Kidney tubule cell (primary cell): ENCODE data around the gene ASB3.
"Not testable (repeated sequence)": the region's sequence is repeated elsewhere in the genome, so short reads cannot be mapped to it uniquely, and the experiment has no call there.

ENCODE experiments used
- DNase-seq: peaks from one replicate; pipeline ENCODE4 v3.0.0-alpha.2; 2018; ENCODE audit warnings: low spot score

The ASB3 gene

DNA sequence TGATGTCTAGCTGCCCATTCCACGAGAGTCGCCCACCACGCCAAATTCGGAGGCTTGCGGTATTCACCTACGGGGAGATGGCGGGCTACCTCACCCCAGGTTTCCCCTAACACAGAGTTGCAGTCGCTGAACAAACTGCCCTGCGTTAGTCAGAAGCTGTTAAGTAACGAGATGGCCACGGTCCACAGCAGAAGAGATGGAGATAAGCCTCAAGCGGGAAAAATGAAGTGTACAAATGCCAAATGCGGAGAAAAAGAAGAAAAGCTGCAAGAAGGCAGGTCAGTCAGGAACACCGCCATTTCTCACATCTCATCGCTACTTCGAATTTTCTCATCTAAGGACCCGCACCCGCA is 425 bp downstream of the ASB3 start:
- peak; percentile 54 for DNase-seq

DNA sequence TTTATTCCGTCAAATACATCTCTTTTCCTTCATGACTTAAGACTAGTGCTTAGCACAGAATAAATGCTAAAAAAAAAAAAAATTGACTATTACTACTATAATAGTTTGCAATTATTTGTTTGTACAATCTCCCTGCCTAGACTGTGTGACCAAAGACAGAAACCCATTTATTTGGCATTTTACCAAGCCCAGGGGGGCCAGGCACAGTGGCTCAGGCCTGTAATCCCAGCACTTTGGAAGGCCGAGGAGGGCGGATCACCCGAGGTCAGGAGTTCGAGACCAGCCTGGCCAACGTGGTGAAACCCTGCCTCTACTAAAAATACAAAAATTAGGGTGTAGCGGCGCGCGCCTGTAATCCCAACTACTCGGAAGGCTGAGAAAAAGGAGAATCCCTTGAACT is 1.4 kb downstream of the ASB3 start:
- peak; percentile 20 for DNase-seq

DNA sequence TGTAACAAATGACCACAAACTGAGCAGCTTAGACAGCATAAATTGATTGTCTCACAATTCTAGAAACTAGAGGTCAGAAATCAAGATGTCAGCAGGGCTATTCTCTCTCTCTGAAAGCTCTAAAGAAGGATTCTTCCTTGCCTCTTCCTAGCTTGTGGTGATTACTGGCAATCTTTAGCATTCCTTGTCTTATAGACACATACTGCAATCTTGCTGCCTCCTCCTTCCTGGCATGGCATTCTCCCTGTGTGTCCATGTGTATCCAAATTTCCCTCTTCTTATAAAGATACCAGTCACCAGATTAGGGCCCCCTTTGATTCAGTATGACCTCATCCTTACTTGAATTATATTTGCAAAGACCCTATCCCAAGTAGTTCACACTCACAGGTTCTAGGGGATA is 2.3 kb downstream of the ASB3 start:
- DNase-seq = peak; percentile 54

DNA sequence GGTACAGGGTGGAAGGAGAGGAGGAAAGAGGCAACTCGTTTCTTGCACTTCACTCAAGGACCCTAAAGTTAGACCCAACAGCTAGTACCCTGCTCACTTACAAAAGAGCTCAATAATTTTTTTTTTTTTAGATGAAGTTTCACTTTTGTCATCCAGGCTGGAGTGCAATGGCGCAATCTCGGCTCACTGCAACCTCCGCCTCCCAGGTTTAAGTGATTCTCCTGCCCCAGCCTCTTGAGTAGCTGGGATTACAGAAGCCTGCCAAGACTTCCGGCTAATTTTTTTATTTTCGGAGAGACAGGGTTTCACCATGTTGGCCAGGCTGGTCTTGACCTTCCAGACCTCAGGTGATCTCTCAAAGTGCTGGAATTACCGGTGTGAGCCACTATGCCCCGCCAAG is 4.1 kb downstream of the ASB3 start:
- DNase-seq = no peak

DNA sequence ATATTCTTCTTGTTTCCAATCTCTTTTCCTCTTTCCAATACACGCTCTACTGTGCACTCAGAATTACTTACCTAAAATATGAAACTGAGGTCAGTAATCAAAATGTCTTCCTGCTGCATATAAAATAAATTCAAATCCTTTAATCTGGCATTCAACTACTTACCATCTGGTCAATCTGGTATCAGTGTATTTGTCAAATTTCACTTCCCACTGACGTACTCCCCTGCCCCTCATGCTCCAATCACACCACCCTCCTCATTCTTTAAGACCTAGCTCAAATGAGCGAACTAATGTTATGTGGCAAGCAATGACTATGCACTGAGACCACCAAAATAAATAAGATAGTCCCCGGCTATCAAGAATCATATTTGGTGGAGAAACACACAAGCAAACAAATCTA is 6.7 kb downstream of the ASB3 start:
- no peak for DNase-seq

DNA sequence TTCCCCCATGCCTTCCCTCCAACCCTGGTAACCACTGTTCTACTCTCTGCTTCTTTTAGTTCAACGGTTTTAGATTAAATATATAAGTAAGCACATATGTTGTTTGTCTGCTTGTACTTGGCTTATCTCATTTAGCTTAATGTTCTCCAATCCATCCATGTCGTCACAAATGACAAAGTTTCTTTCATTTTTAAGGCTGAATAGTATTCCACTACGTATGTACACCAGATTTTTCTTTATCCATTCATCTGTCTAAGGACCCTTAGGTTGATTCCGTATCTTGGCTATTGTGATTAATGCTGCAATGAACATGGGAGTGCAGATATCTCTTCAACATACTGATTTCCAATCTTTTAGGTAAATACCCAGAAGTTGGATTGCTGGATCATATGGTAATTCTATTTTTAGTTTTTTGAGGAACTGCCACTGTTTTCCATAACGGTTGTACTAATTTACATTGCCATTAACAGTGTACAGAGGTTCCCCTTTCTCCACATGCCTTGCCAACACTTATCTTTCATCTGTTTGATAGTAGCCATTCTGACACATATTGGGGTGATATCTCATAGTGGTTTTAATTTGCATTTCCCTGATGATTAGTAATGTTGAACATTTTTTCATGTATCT is 8.1 kb downstream of the ASB3 start:
- no peak for DNase-seq

DNA sequence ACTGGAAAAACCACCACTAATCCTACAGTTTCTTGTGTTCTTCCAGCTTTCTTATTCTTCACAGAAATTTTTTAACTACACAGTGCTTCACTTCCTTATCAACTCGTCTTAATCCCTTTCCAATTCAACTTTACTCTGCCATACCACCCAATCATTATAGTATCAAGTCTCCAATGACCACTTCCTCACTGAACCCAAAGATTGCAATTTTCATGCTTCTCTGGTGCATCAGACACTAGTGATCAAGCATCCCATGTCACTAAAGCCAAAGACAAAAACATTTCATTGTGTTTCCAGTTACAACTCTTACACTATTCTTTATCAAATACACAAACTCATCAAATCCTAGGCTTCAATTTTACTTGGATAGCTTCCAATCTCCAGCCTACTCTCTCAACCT is 9.6 kb downstream of the ASB3 start:
- no peak for DNase-seq

DNA sequence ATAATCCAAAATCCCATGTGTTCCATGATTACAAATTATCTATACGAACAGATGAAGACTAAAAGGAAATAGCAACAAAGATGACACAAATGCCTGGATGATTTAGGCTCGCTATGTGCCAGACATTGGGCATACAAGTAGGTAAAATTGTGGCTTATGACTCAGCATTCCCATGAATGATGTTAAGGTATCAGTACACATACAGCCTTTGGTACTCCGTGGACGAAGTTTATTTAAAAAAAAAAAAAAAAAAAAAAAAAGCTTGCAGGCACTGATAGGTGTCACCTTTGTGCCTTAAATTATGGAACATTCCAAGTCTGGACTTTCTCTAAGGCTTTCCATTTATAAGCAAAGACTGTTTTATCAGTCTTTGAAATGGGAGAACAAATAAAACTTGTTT is 16.5 kb downstream of the ASB3 start:
- peak; percentile 17 for DNase-seq

DNA sequence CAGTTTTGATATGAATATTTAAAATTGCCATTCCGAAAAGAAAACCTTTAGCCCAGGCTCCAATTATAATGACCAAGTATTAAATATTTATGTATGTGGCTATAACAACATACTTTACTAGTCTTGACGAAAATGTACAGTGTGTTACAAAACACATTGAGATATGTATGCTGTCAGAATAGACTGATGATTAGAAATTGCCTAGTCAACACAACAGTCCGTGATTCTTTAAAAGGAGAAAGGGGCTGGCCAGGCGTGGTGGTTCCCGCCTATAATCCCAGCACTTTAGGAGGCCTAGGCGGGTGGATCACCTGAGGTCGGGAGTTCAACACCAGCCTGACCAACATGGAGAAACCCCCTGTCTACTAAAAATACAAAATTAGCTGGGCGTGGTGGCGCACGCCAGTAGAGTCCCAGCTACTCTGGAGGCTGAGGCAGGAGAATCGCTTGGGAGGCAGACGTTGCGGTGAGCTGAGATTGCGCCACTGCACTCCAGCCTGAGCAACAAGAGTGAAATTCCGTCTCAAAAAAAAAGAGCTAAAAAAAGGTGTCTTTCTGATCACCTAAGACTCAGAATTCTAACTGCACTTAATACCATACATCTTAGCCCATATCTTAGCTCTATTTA is 17.3 kb downstream of the ASB3 start:
- no peak for DNase-seq

DNA sequence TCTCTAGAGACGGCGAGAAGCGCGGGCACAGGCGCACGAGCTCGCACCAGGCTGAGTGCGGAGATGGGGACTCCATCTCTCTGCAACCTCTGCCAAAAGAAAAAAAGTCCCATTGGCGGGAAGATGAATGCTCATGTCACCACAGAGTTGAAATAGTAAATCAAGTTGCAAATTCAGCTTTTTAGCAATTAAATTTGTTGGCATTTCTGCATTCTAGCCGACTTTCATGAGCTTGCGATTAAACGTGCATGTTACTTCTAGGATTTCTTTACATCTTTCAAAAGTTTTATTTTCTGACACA is 18.6 kb downstream of the ASB3 start:
- no peak for DNase-seq

DNA sequence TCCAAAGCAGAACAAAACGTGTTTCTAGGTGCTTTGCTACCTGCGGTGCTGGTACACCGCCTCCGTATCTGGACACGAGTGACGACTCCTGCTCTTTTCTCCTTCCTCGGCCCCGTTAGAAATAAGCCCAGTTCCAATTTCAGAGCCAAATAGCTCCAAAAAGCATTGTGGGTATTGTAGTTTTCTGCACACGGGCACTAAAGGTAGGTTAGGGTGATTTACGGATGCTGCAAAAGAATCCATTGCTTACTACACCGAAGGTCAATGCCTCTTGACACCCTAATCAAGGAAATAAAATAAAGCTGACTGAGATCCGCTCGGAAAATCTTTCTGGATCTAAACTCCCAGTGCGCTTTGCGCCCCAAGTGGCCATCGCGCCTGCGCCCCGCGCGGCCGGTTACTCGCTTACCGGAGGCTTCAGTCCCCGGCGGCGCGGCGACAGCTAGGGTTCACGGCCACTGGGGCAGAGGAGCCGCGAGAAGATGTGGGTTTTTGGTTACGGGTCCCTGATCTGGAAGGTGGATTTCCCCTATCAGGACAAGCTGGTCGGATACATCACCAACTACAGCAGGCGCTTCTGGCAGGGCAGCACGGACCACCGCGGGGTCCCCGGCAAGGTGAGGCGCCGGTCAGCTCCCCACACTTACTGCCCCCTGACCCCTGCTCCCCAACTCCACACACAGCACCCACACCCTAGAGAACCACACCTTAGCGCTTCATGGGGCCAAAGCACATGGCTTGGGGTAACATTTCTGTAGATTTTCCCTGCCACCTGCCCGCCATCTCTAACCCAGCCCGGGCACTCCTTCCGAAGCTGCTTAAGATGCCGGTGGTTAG is 19.1 kb downstream of the ASB3 start, which contains the start of gene CHAC2:
TSS of gene CHAC2 (plus strand) at position 400 of the 837 bp plus-strand sequence. CDS start at position 483, 83 bp downstream.
- peak; percentile 90 for DNase-seq

DNA sequence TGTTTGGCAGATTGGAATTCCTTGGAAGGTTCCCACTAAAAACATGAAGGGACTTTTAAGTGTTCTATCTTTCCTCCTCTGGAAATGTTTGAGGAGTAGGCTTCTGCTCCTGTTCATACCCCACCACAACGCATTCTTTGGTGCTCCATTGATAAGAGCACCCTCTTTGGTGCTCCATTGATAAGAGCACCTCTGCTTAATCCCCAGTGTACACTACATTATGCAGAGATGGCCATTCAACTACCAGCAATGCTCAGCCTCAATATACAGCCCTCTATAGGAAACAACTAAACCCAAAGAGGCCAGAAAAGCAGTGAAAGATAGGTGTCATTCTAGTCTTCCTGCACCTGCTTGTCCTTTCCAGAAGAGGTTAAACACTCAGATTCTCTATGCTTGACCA is 21.0 kb downstream of the ASB3 start:
- DNase-seq = no peak

DNA sequence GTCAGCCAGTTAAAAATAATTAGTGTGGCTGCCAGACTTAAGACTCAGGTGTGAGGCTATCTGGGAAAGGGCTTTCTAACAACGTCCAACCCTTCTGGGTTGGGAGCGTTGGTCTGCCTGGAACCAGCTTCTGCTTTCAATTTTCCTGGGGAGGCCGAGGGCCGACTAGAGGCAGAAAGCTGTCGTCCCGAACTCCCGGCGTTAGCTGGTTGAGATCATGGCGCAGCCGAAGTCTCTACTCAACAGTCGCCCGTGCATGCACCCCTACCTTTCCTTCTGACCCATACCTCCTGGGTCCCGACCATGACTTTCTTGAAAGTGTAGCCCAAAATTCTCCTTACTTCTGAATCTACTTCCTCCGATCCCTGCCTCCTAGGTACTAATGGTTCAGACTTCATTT is 29.5 kb downstream of the ASB3 start:
- not testable (repeated sequence) for DNase-seq

DNA sequence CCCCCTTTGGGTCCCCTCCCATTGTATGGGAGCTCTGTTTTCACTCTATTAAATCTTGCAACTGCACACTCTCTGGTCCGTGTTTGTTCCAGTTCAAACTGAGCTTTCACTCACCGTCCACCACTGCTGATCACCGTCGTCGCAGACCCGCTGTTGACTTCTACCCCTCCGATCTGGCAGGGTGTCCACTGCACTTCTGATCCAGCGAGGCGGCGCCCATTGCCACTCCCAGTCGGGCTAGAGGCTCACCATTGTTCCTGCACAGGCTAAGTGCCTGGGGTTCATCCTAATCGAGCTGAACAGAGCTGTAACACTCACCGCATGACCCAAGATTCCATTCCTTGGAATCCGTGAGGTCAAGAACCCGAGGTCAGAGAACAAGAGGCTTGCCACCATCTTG is 30.1 kb downstream of the ASB3 start:
- no peak for DNase-seq

DNA sequence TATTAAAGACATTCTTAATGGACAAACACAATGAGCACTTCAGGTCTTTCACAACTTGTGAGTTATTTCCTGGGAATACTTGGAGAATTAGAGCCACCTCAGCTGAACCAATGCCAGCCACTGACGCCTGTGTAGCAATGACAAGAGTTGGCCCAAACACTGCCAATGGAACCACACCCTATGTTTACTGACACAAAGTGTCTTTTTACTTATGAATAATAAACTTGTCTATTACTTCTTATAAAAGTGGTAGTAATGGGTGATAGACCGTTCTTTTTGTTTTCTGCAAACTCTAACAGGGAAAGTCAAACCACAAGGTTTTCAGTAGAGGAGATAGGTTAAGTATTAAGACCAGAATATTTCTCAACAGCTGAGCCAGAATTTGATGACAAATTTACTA is 31.6 kb downstream of the ASB3 start:
- no peak for DNase-seq

DNA sequence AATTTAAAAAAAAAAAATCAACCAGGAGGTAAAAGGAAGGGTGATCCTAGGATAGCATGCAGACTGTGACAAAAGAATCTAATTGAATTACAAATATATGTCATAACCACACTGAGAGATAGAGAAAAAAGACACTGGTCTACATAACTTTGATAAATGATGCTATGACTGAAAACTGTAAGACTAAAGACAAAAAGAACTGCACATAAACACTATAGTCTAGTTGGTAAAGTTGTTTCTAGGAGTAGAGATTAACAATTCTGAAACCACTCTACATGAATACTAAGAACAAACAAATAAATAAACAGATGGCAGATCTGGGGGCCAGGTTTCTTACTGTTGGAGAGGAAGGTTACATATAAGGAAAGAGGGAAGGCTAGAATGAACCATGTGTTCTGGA is 33.7 kb downstream of the ASB3 start:
- DNase-seq = no peak

DNA sequence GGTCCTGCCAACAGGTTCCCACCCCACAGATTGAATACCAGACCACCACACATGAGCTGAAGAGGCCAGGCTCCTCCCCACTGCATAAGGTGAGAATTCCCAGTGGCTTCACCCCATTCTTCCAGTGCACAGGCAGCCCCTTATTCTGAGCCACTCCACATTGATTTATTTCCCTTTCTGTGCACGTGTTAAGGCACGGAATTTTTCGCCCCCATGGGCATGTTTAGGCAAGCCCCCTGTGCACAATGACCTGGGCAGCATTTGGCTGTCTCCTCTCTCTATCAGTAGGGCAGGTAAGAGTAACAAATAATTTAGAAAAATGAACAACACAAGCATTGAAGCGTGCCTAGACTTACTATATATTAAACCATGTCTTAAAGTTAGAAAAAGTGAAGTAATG is 34.4 kb downstream of the ASB3 start:
- DNase-seq = no peak

DNA sequence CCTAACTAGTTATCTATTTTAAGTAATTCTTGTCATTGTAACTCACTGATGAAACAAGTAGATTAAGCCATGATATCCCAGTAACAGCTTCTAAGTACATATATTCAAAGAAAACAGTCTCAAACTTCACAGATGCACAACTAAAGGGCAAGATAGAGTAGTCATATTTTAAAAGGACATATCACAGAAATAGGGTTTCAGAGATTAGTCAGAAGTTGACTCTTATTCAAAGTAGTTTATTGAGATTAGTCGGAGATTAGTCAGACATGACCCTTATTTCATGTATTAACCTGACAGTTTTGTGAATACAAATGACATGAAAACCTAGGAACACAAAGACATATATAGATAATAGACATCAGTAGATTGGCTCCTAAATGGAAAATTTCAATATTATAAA is 35.0 kb downstream of the ASB3 start:
- peak; percentile 64 for DNase-seq

DNA sequence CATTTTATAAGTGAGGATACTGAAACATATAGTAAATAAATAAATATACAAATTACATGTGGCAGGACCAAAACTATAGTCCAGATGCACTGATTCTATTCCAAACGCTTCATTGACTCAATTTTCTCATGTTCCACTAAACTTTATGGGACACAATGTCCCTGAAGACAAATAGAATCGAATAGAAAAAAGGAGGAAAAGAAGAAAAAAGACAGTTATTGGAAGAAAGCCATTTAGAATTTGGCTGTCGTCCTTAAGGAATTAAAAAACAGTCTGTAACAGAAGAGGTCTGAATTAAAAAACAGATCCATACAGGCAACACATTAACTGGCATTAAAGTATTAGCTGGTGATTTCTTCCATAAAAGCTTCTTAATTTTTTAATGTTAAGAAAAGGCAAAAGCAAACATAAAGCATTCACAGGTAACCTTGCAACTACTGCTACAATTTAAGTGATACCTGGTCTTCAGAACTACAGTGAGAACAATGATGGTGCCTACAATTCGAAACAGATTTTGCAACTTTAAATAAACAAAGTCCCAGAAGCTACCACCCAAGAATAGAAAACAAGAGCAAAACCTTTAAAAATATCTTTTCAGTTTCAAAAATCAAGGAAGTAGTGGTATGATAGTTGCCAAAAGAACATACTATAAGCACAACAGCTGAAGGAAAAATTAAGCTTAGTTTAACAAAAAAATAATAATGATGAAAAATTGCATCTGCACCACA is 36.5 kb downstream of the ASB3 start:
- no peak for DNase-seq

DNA sequence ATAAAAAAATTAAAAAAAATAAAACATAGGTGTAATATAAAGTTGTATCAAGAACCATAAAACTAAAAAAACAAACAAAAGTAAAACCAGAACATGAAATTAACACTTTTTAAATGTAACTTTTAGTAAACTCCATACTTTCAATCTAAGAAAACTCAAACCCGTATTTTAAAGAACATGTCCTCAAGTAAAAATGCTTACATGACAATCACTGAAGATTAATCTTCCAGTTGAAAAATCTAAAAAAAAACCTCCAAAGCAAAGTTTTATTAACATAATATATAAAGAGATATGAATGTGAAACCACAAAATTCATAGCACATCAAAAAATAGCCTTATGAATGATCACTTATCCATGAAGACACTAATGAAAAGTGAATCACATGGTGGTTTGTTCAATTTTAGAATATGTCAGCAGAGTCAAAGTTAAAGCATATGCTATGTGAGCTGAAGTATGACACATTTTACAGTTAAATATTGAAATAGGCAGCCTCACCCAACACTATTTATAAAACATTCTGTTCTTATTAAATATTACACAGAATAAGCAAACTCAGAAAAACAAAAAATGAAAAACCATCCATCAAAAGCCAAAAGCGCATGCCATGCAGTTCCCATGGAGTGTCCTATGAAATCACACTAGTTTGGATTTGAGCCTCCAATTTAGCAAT is 42.2 kb downstream of the ASB3 start:
- no peak for DNase-seq

DNA sequence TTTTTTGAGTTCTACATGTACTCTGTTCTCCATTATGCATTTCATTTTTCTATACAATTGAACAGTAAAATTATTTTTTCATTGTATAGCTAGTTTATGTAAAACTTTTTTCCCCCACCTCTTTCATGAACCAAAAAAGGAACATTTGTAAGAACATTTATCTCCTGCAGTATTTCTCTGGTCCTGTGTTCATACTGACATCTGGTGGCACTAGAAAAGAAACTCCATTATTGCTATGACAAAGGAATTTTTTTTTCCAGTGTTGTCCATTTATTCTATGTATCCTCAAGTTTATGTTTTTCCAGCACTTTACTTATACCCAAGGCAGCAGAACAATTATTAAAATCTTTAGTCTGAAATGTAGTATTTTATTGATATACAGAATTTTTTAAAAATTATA is 46.6 kb downstream of the ASB3 start:
- peak; percentile 32 for DNase-seq

DNA sequence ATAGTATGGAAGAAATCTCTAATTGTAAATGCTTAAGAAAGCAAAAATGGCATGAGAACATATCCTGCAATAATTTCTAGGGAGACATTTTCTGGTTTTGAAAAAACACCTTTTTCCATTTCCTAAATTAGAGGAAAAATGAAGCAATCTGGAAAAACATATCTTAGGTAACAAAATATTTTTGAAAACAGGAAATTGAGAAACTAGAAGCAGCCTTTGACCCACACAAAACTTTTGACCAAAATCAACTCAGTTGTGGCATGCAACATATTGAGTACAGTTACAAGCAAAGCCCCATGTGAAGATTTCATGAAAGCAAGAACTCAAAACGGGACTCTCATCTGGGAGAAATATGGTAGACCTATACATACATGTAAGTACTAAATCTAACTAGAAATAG is 47.7 kb downstream of the ASB3 start:
- no peak for DNase-seq
